Karpas-422 (cell line): ENCODE data around the gene TNFAIP3. TPM values are rescaled to one million over a fixed set of nuclear protein-coding genes. Genes with fewer than 3 reads are reported as not detected.

ENCODE experiments used
- DNase-seq: peaks from one replicate; pipeline ENCODE4 v3.0.0-alpha.2; 2015
- H2AFZ ChIP-seq: fragments of 200-600 bp; sonication (generic); 2 replicates; pipeline ENCODE4 v1.6.1; 2014; ENCODE audit warnings: antibody characterized with exemption, low read length, mixed read lengths
- H3K27ac ChIP-seq: fragments of 200-600 bp; sonication (generic); 2 replicates; pipeline ENCODE4 v1.5.1; 2014; ENCODE audit warnings: mild to moderate bottlenecking, low read length, moderate library complexity
- H3K27me3 ChIP-seq: fragments of 200-600 bp; sonication (generic); 2 replicates; pipeline ENCODE4 v1.6.1; 2014; ENCODE audit warnings: low read length, mixed read lengths
- H3K36me3 ChIP-seq: fragments of 200-600 bp; sonication (generic); 2 replicates; pipeline ENCODE4 v1.6.1; 2014; ENCODE audit warnings: low read length, mixed read lengths; ENCODE audit not compliant: insufficient read depth
- H3K4me1 ChIP-seq: fragments of 200-600 bp; sonication (generic); 2 replicates; pipeline ENCODE4 v1.6.1; 2014; ENCODE audit warnings: mild to moderate bottlenecking, low read length, mixed read lengths
- H3K4me2 ChIP-seq: fragments of 200-600 bp; sonication (generic); 2 replicates; pipeline ENCODE4 v1.6.1; 2014; ENCODE audit warnings: low read length, low read depth, mild to moderate bottlenecking; ENCODE audit not compliant: poor library complexity, severe bottlenecking
- H3K4me3 ChIP-seq: fragments of 200-600 bp; sonication (generic); 2 replicates; pipeline ENCODE4 v1.5.1; 2014; ENCODE audit warnings: mild to moderate bottlenecking, antibody characterized with exemption, low read length, mixed read lengths
- H3K79me2 ChIP-seq: fragments of 200-600 bp; sonication (generic); 2 replicates; pipeline ENCODE4 v1.6.1; 2014; ENCODE audit warnings: mild to moderate bottlenecking, low read length, mixed read lengths
- H3K9ac ChIP-seq: fragments of 200-600 bp; sonication (generic); 2 replicates; pipeline ENCODE4 v1.6.0; 2014; ENCODE audit warnings: low read length
- H3K9me2 ChIP-seq: fragments of 200-600 bp; sonication (generic), shearing (Covaris generic); replicated peaks from 2 replicates; pipeline ENCODE4 v1.6.0; 2014; ENCODE audit warnings: mild to moderate bottlenecking, low read length, moderate library complexity; ENCODE audit not compliant: insufficient read depth
- H3K9me3 ChIP-seq: fragments of 300-700, 200-600 bp; sonication (generic); 2 replicates; pipeline ENCODE4 v1.6.1; 2014; ENCODE audit warnings: low read length, mixed read lengths
- H4K20me1 ChIP-seq: fragments of 200-600 bp; sonication (generic); 2 replicates; pipeline ENCODE4 v1.6.1; 2014; ENCODE audit warnings: mild to moderate bottlenecking, antibody characterized with exemption, low read length, low read depth; ENCODE audit not compliant: insufficient read depth
- total RNA-seq: library from RNA; depleted of rRNA; stranded (reverse); fragments of >200 nt; shearing (Covaris generic); gene quantifications from 2 replicates; pipeline ENCODE4 v1.2.3, GENCODE V29; 2014; ENCODE audit warnings: low replicate concordance

TNFAIP3 gene
- total RNA-seq, 1 experiment from 2014 or later = 0.75 TPM

DNA sequence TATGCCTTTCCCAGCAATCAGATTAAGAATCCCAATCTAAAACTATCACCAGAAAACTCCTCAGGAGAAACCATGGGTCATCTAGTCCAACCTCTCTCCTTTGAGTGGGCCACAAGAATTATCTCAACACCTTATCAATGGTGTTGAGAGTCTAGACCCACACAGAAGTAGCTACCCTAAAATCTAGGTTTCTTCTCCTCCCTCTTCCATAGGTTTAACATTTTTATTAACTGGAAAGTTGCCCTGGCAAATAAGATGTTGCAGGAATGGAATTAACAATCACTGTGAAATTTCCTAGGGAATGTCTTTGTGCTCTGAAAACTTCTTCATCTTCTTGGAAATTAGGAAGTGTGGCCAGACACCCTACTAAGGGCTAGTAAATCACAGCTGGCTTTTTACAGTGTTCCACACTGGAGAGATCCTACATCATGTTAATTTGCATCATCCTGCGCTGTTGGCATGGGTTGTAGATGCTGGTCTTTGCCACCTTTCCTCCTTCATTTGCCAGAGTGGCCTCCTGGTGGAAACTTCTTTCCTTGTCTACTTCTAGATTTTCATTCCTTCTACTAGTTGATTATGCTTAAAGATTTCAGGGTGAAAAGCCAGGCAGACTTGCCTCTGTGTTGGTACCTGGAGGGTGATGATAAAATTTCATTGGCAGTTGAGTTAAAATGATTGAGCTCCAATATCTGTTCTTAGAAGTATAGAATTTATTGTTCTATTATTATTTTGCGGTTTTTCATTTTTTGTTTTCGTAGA lies 2.7 kb downstream of the TNFAIP3 start:
- H3K9me2 ChIP-seq = no peaks in the 10 kb centered on the region
- no peak overlapping the region for H3K4me2 ChIP-seq
- H3K9ac ChIP-seq = no peak overlapping the region
- H2AFZ ChIP-seq = no peak overlapping the region
- peak; percentile 29 for DNase-seq
- peaks cover 5% of the 10 kb centered on the region; the same call in 1 of the 2 replicates for H3K27me3 ChIP-seq
- H3K79me2 ChIP-seq = no peaks in the 10 kb centered on the region
- H4K20me1 ChIP-seq = no peaks in the 10 kb centered on the region
- H3K4me1 ChIP-seq = peaks cover 33% of the 10 kb centered on the region
- H3K9me3 ChIP-seq = no peaks in the 10 kb centered on the region
- H3K36me3 ChIP-seq = no peaks in the 10 kb centered on the region
- no peak overlapping the region for H3K4me3 ChIP-seq
- no peak overlapping the region for H3K27ac ChIP-seq

DNA sequence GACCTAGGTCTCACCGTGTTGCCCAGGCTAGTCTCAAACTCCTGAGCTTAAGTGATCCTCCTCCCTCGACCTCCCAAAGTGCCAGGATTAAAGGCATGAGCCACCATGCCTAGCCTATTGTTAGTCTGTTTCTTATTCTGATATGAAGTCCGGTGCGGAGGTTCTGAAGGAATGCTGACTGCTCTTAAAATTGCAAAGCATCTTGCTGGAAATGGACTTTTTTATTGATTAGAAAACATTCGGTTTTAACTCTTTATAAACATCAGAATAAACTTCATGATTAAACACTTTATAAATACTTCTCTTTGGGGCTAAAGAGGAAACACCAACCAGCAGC lies 3.2 kb downstream of the TNFAIP3 start:
- Histone ChIP-seq H3K27ac (no peak overlapping the region), H2AFZ (no peak overlapping the region), H3K4me2 (no peak overlapping the region), H4K20me1 (no peaks in the 10 kb centered on the region), H3K9ac (no peak overlapping the region), H3K9me2 (no peaks in the 10 kb centered on the region), H3K27me3 (peaks cover 5% of the 10 kb centered on the region; the same call in 1 of the 2 replicates), H3K79me2 (no peaks in the 10 kb centered on the region), H3K4me3 (no peak overlapping the region), H3K9me3 (no peaks in the 10 kb centered on the region), H3K36me3 (no peaks in the 10 kb centered on the region), H3K4me1 (peaks cover 33% of the 10 kb centered on the region)
- DNase-seq = peak; percentile 27

GRCh38 chr6:137870744-137871247 lies 3.7 kb downstream of the TNFAIP3 start:
- Histone ChIP-seq H3K79me2 (no peaks in the 10 kb centered on the region), H4K20me1 (no peaks in the 10 kb centered on the region)

GRCh38 chr6:137871291-137871690 lies 4.2 kb downstream of the TNFAIP3 start:
- no peaks in the 10 kb centered on the region for H3K79me2 ChIP-seq
- H3K9me3 ChIP-seq = no peaks in the 10 kb centered on the region
- H3K36me3 ChIP-seq = no peaks in the 10 kb centered on the region
- H3K9ac ChIP-seq = no peak overlapping the region
- H3K27me3 ChIP-seq = peaks cover 5% of the 10 kb centered on the region; the same call in 1 of the 2 replicates
- no peak overlapping the region for H3K4me3 ChIP-seq
- H4K20me1 ChIP-seq = no peaks in the 10 kb centered on the region
- peaks cover 26% of the 10 kb centered on the region for H3K4me1 ChIP-seq
- H2AFZ ChIP-seq = no peak overlapping the region
- DNase-seq = peak; percentile 32
- no peak overlapping the region for H3K4me2 ChIP-seq
- H3K9me2 ChIP-seq = no peaks in the 10 kb centered on the region
- no peak overlapping the region for H3K27ac ChIP-seq

More at GRCh38 chr6:137870744-137871247, 3.7 kb downstream of the TNFAIP3 start:
- Histone ChIP-seq H3K9ac (no peak overlapping the region), H3K9me2 (no peaks in the 10 kb centered on the region), H3K36me3 (no peaks in the 10 kb centered on the region), H3K9me3 (no peaks in the 10 kb centered on the region), H3K4me1 (peaks cover 31% of the 10 kb centered on the region), H3K4me2 (no peak overlapping the region), H3K27ac (no peak overlapping the region), H2AFZ (no peak overlapping the region), H3K4me3 (no peak overlapping the region), H3K27me3 (peaks cover 5% of the 10 kb centered on the region; the same call in 1 of the 2 replicates)
- DNase-seq = no peak

DNA sequence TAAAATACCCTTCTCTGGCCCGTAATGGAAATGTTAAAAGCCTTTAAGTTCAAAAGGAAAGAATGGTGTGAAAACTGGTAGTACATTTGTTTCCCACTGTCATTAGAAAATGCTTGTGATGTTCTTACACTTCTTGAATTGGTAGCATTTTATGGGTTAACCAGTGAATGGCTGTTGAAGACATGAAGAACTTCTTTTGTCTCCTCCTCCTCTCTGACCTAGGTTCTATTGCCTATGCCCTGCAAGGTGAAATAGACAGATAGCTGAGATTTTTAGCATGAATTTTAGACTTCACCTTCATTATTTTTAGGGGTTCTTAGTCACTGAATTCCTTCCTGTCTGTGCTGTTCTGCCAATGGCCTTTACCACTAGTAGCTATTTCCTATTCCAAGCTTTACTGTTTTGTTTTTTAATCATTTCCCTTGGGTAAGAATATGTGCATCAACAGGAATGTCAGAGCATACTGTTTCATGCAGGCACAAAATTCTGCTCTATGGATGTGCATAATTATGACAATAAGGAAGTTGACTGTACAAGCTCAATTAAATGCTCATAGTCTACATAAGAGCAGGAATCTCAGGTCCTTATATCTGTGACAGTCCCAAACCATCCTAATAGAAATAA lies 4.9 kb downstream of the TNFAIP3 start:
- H3K4me2 ChIP-seq = no peak overlapping the region
- no peaks in the 10 kb centered on the region for H3K36me3 ChIP-seq

GRCh38 chr6:137872581-137873115 lies 5.6 kb downstream of the TNFAIP3 start:
- no peak overlapping the region for H3K27ac ChIP-seq
- H4K20me1 ChIP-seq = no peaks in the 10 kb centered on the region

More for the DNA sequence above, 4.9 kb downstream of the TNFAIP3 start:
- Histone ChIP-seq H3K9ac (no peak overlapping the region), H2AFZ (no peak overlapping the region), H3K27me3 (peaks cover 5% of the 10 kb centered on the region; the same call in 1 of the 2 replicates), H3K27ac (no peak overlapping the region), H3K9me2 (no peaks in the 10 kb centered on the region), H3K4me1 (peaks cover 21% of the 10 kb centered on the region), H3K4me3 (no peak overlapping the region), H3K79me2 (no peaks in the 10 kb centered on the region), H4K20me1 (no peaks in the 10 kb centered on the region), H3K9me3 (no peaks in the 10 kb centered on the region)
- peak; percentile 38 for DNase-seq

DNA sequence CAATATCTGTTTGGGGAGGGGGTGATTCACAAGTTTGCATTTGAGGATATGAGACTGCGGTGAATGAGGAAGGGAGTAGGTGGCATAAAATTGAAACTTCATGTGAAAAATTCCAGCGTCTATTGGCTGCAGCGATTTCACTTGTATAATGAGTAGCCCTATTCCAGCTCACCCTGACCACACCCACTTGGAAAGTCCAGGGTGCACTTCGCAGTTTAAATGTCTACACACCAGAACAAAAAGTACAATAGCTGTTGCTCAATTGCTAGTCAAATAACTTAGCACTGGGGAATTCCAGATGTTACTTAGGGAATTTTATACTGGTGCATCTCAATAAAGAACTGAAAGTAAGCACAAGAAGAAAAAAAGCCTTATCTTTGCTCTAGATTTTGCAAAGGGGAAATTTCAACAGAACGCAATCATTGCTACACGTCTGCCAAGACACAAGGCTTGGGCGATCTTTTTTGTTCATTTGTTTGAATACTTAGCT lies 6.3 kb downstream of the TNFAIP3 start:
- no peaks in the 10 kb centered on the region for H4K20me1 ChIP-seq
- H3K9me3 ChIP-seq = no peaks in the 10 kb centered on the region
- no peak overlapping the region for H3K27ac ChIP-seq
- H3K9ac ChIP-seq = no peak overlapping the region
- H3K27me3 ChIP-seq = peaks cover 5% of the 10 kb centered on the region; the same call in 1 of the 2 replicates
- H3K36me3 ChIP-seq = no peaks in the 10 kb centered on the region
- H3K79me2 ChIP-seq = no peaks in the 10 kb centered on the region
- H3K4me2 ChIP-seq = no peak overlapping the region
- no peaks in the 10 kb centered on the region for H3K9me2 ChIP-seq
- H3K4me3 ChIP-seq = no peak overlapping the region
- H3K4me1 ChIP-seq = peaks cover 8% of the 10 kb centered on the region
- DNase-seq = no peak
- H2AFZ ChIP-seq = no peak overlapping the region

More at GRCh38 chr6:137872581-137873115, 5.6 kb downstream of the TNFAIP3 start:
- Histone ChIP-seq H3K79me2 (no peaks in the 10 kb centered on the region), H3K9me2 (no peaks in the 10 kb centered on the region), H2AFZ (no peak overlapping the region), H3K9ac (no peak overlapping the region), H3K4me2 (no peak overlapping the region), H3K4me3 (no peak overlapping the region), H3K36me3 (no peaks in the 10 kb centered on the region), H3K9me3 (no peaks in the 10 kb centered on the region), H3K4me1 (peaks cover 15% of the 10 kb centered on the region), H3K27me3 (peaks cover 5% of the 10 kb centered on the region; the same call in 1 of the 2 replicates)
- DNase-seq = peak; percentile 34
